HG02763 (cell line): ENCODE data around the gene UBE2D4.

Source experiments
- ATAC-seq: cut with Tn5 transposase; IDR thresholded peaks from one replicate; pipeline ENCODE4 v1.9.1; 2021; ENCODE audit warnings: mild to moderate bottlenecking, moderate library complexity; ENCODE audit not compliant: unreplicated experiment

UBE2D4 gene

DNA sequence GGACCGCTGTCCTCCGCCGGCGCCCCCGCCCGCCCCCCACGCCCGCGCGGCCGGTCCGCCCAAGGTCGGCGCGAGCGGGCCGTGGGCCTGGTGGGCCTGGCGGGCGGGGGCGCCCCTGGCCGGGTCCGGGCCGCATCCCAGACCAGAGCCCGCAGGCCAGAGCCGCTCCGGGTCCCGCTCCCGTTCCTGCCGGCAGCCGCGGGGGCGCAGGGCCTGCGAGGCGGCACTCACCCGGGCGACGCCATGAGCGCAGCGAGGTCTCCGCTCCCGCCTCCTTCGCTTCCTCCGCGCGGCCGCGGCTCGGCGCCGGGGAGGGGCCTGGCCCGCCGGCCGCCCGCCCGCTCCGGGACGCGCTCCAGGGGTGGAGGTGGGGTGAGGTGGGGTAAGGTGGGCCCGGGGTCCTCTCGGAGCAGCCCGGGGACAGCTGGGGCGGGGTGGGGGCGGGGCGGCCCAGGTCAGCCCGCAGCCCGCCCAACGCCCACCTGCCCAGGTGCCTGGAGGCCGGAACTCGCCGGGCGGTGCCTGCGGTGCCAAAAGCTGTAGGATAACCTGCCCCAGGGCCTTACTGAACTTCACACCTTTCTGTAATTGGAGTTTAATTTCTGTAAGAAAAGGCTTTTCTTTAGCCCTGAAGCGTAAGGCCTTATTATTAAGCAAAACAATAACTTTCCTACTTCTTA lies 19.8 kb upstream of the UBE2D4 start, which contains the start of gene URGCP:
URGCP (minus strand) TSS at position 266 of the 680 bp plus-strand sequence; CDS start at position 245, 21 bp downstream.
- ATAC-seq = peak; percentile 68

DNA sequence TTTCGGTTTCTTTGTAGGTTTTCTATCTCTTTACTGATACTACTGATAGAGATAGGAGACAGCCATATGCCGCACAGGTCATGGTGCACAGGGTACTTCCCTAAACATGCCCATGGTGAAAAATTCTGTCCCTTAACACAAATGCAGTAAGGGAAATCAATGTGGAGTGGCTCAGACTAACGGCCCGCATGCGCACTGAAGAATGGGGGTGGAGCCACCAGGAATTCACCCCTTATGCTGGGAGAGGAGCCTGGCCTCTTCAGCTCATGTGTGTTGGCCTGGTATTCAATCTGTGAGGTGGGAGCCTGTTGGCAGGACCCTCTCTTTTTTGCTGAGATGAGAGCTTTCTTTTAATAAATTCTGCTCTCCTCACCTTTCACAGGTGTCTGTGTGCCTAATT lies 11.4 kb upstream of the UBE2D4 start:
- ATAC-seq = no peak

DNA sequence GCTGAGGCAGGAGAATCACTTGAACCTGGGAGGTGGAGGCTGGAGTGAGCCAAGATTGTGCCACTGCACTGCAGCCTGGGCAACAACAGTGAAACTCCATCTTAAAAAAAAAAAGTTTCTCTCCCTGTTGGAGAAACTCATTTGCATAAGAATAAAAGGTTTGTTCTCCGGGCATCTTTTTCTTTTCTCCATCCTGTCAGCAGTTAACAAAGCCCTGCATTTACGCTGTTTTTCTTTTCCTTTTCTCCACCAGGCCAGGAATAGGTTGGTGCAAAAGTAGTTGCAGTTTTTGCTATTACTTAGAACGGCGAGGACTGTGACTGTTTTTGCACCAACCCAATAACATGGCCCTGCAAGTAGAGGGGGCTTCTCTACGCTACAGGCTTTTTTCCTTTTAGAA lies 10.3 kb upstream of the UBE2D4 start:
- no peak for ATAC-seq

DNA sequence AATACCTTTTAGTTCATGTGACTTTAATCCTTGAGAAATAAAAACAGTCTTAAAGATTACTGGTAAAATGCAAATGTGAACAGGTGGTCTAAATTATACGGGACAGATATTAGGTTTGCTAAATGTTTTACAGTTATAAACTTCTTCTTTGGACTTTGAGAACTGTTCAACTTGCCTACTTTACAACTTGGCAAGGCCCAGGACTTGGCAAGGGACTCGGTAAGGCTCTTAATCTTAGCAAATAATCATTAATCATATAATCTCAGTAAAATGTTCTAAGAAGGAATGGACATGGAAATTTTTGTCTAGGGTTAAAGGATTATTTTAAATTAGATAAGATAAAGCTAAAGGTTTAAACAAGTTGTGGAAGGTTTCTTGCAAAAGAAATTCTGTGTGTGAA lies 4.8 kb upstream of the UBE2D4 start:
- ATAC-seq = no peak

DNA sequence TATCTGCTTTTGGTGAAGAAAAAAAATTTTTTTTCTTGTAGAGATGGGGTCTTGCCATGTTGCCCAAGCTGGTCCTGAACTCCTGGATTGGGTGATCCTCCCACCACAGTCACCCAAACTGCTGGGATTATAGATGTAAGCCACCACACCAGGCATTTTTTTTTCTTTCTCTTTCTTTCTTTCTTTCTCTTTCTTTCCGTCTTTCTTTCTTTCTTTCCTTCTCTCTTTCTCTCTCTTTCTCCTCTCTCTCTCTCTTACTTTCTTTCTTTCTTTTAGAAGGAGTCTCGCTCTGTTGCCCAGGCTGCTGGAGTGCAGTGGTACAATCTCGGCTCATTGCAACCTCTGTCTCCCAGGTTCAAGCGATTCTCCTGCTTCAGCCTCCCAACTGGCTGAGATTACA lies 3.5 kb upstream of the UBE2D4 start:
- no peak for ATAC-seq

DNA sequence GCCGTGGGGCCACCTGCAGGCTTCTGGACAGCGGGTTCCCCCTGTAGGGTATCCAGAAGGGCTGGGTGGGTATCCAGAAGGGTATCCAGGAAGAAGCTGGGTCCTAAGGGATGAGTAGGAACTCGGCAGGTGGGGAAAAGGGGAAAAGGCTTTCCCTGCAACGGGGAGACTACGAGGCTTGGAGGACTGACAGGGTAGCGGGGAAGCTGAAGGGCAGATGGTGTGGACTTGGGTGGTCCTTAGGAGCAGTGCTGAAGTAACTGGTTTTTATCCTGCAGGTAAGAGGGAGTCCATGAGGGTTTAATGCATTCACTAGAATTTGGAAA lies 525 bp downstream of the UBE2D4 start:
- peak; percentile 10 for ATAC-seq

DNA sequence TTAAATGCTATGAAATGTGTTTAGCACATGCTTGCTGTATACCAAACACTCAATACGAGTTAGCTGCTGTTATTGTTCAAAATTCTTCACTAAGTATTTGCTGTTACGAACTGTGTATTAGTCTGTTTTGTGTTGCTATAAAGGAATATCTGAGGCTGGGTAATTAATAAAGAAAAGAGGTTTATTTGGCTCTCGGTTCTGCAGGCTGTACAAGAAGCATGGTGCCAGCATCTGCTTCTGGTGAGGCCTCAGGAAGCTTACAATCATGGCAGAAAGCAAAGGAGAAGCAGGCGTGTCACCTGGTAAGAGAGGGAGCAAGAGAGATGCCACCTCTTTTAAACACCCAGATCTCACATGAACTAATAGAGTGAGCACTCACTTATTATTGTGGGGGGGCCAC lies 1.6 kb downstream of the UBE2D4 start:
- no peak for ATAC-seq

DNA sequence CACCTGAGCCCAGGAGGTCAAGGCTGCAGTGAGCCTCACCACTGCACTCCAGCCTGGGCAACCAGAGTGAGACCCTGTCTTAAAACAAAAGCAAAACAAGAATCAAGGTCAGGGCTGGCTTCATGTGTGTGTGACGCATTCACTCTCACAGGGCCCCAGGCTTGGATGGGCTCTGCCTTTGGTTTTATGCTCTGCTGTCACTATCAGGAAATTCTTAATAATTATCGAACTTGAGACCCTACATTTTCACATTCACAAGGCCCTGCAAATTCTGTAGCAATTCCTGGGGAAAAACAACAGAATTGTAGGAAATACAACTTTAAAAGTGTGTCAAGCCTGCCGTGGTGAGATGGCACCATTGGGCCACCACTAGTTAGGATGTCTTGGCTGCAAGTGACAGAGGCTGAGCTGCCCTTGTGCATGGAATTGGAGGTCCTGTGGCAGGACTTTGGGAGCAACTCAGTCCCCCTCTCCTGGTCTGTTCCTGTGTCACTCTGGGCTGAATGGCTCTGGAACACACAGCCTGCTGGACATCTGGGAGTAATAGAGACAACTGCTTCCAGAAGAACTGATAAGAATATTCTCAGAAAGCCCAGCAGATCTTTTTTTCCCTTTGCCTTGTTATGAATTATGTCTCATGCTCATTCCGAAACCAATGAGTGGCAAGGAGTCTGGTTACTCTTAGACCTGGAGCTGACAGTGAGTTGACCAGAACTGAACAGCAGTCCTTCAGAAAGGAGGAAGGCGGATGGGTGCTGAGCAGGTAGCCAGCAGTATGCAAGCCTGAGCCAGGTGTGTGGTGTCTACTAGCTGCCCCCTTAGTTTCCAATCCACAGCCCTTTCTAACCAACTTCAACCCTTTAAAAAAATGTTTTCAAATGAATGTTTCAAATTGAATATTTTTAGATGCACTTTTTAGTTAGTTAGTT lies 3.6 kb downstream of the UBE2D4 start:
- ATAC-seq = no peak

DNA sequence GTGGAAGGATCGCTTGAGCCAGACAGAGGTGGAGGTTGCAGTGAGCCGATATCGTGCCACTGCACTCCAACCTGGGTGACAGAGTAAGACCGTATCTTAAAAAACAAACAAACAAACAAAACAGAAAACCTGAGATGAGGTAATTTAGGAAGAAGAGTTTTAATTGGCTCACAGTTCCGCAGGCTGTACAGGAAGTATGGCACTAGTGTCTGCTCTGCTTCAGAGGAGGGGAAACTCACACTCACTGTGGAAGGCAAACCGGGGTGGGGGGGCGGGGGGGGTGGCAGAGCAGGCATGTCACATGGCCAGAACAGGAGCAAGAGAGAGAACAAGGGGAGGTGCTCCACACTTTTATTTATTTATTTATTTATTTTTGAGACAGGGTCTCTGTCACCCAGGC lies 5.1 kb downstream of the UBE2D4 start:
- ATAC-seq = no peak

DNA sequence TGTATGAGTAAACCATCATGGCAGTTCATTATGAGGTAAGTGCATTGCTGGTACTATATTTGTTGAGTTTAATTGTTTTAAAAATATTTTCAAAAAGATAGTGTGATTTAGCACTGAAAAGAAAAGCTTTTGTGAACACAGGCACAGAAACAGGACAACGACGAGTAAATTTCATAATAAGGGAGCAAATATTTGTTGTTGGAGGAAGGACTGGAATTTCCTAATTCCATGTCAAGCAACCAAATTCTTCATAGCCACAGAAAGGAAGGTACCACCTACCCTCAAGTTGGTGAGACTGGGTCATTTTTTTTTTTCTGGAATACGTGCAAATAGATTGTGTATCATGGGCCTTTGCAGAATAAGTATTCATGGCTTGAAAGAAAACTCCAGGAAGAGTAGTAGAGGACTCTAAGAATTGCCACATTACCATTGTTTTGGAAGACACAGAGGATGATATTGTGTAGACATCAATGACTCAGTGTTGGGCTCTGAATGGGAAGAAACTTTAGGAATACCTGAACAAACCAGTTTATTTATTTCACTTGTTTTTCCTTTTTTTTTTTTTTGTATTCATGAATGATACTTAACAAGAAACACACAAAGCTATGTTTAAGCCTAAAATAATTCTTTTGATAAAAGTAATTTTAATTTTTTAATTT lies 7.8 kb downstream of the UBE2D4 start:
- ATAC-seq = no peak

DNA sequence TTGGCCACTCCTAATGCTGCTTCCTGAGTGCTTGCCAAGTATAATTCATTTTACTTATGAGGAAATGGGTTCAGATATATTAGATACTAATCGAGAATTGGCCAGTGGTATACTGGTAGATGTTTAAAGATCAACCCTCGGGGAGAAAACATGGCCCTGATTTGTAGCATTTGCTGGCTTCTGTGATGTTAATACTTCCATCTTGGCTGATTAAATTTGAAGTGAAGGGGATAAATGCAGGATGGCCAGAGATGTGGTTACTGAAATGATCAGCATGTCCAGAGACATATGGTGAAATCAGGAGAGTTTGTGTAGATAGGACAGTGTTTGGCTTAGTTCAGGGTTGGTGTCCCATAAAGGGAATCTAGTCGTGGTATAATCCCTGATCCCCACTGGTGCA lies 11.2 kb downstream of the UBE2D4 start:
- ATAC-seq = no peak

DNA sequence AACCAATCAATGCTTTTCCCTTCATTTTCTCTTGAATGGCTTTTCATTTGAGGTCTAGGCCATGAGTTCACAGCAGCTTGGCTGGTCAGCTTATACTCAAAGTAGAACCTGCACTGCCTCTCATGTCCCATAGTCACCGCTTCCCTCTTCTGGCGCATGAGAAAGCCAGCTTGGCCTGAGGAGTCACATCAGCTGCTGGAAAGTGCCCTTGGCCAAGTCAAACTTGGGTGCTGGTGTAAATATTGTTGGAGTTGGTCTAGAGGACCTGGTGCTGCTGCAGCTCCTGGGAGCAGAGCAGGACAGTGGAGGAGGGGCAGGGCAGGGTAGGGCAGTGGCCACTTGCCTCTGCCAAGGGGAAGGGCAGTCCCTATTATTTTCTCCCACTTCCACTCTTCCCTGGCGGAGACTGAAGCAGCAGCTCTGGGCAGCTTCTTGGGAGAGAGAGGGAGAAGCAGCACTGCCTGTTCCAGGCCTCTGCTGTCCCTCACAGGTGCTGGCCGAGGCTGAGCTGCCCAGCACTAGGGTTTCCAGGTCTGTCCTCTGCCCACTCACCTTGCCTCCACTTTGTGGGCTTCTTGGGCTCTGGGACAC lies 12.8 kb downstream of the UBE2D4 start:
- ATAC-seq = no peak

DNA sequence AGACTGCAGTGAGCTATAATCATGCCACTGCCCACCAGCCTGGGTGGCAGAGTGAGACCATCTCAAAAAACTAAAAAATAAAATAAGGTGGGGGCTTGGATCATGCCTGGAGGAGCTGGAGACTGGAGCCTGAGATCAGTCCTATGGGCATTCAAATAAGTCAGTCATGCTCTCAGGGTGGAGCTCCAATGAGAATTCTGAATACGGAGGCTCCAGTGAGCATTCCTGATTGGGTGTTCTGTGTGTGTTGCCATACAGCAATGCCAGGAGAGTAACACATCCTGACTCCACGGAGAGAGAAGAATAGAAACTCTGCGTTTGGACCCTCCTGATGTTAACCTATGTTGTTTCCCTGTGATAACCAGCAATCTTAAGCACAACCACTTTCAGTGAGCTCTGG lies 16.0 kb downstream of the UBE2D4 start:
- no peak for ATAC-seq

DNA sequence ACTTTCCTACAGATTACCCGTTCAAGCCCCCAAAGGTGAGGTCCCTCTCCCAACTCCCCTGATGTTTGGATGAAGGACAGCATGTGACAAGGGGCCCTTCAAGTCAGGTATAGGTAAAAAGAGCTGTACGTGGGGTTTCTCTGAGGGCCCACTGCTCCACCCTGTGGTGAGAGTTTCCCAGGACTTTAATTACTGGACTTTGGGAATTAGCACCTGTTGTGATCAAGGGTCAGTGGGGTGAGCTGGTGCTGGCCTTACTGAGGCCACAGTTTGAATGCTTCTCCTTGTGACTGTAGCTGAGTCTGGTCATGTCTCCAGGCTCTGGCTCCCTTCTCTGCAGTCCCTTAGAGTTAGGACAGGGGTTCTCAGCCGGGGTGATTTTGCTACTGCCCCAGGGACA lies 16.8 kb downstream of the UBE2D4 start:
- no peak for ATAC-seq

DNA sequence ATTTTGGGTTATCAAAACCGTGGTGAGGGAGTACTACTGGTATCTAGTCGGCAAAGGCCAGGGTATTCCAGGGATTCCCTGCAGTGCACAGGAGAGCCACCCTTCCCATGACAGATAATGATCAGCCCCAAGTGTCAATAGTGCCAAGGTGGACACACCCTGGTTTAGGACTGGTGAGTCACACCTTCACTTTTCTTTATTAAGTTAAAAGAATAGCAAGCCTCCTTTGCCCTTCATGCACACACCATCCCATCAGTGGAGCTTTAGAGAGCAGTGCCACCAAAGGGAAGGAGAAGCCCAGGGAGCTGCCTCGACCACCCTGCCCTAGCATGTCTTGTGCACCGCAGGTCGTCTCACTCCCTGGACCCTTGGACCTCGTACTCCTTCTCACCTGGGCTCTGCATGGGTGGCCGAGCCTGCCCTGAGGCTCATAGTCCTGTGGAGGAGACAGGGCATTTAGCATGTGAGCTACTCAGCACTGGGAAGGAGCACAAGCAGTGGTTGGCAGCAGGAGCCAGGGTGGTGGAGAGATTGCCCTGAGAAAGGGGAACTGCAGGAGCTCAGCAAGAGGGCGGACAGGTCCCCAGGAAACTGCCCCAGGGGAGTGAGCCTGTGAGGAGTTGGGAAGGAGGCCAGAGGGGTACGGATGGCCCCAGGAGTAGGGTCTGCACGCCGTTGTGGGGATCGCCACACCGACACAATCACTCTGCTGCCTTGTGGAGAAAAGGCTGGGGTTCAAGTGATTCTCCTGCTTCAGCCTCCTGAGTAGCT lies 17.4 kb downstream of the UBE2D4 start:
- no peak for ATAC-seq

DNA sequence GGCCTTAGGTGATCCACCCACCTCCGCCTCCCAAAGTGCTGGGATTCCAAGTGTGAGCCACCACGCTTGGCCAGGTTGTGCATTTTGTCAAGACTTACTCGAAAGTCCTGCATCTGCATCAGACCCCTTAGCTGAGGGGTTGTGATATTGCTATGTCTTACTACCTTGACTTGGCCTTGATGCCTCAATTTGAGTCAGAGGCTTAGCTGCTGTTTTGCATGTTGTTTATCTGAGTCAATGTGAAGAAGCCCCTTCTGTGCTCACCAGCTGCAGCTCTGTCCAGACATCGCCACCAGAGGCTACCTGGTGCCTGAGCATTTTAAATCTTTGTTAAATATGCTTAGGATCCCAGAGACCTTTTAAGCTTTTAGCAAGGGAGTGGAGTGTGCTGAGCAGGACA lies 18.1 kb downstream of the UBE2D4 start:
- no peak for ATAC-seq

DNA sequence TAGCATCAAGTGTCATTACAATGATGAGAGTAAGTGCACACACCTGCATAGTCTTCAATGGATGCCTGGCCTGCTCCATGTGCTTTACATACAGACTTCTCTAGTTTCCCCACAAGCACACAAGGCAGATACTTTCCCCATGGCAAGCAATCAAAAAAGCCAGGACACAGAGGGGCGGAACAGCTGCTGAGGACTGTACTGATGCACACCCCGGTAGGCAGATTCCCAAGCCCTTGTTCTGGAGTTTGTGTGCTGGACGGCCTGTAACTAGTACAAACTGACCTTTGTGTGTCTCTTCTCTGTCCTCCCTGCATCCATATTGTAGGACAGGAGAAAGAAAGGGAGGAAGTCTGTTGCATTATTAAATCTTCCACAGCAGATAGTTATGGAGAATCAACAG lies 25.8 kb downstream of the UBE2D4 start:
- no peak for ATAC-seq

DNA sequence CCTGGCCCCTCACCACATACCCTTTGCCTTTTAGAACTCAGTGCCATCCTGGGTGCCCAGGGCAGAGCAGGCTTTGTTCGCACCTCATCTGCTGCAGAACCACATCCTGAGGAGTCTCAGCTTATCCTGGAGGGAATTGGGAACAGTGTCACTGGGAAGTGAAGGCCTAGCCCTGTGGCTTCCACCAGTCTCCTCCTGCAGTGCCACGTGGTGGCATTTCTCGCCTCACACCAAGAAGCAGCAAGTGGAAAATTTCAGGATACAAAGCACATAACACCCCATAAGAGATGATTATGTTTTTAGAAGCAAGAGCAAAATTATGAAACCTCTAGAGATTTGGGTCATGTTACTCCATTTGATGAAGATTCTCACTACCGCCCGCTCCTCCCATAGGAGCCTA lies 26.8 kb downstream of the UBE2D4 start:
- ATAC-seq = no peak

DNA sequence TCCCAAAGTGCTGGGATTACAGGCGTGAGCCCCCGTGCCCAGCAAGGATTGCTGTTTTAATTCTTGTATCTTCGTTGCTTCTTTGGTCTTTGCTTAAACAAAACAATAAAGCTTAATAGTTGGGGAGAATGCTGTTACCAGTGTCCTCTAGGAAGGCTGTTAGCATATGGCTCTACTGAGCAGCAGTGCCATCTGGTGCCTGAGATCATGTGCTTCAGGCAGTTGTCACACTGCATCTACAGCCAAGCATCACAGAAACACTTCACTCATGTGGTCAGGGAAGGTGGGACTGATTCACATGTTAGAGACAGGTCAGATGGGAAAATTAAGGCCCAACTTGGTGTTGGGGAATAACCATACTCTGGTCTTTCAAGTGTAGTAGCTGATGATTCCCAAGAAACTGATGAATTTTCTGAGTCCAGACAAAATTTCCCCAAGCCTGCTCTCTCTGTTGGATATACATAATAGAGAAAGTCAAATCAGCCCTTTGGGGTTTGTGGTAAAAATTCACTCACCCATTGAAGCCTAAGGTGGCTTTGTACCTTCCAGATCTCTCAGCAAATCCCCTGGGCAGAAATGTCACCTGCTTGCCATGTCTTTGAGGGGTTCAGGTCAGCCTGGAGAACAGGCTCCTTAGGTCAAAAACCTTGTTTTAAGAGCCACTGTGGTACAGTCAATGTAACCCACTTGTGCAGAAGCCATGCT lies 28.4 kb downstream of the UBE2D4 start:
- no peak for ATAC-seq

DNA sequence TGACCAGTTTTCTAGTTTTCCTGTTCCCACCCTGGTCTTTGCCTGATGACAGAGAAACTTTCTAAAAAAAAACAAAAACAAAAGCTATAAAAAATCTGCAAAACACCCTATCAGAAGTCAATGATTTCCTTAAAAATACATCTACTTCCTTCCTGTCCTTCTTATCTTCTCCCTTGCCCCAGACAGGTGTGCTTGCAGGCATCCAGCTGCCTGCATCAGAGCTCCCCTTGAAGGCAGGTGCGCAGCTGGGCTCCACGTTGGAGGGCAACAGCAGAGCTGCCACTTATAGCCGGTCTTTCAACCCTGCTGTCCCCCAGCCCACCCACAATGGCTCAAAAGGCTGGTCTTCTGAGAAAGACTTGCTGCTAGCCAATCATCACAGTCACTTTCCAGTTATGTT lies 29.8 kb downstream of the UBE2D4 start:
- ATAC-seq = no peak
